ENCODE results near the gene FMNL2. TPM values are rescaled to one million over a fixed set of nuclear protein-coding genes. Genes with fewer than 3 reads are reported as not detected.

FMNL2 gene
- total and polyA plus RNA-seq, 2 of the 4 experiments (the other 2 are of a cell fraction): 10.9 to 11.4 TPM

- ChIA-PET CTCF (interaction anchor here (0.6 to 1.6 kb wide), 4 partner anchors 78 to 300 kb away, joined by 3 to 5 read pairs (median 4); no protein-coding TSS in a partner anchor), POLR2A (ENCODE audit: unreplicated experiment) (interaction anchor here (0.7 kb wide), 1 partner anchor 136 kb away, joined by 4 read pairs; no protein-coding TSS in a partner anchor)
- H3K18ac ChIP-seq (ENCODE audit: low read depth, low read length): peak overlapping the region; percentile 33
- DNase-seq (peak; percentile 47), ATAC-seq (ENCODE audit: low read depth) (peak; percentile 46)
- H3K9me1 ChIP-seq (ENCODE audit: insufficient read depth, low read length): no peaks in the 10 kb centered on the region
- peak overlapping the region; percentile 12 for H2BK20ac ChIP-seq (ENCODE audit: low read depth, low read length)
- dilution Hi-C loops (cut with HindIII; ENCODE audit: low sequenced_read_pairs, unreplicated experiment): no loop called here
- H2AK9ac ChIP-seq (replicated peaks; ENCODE audit: low read depth, low read length, poor library complexity): peak overlapping the region; percentile 90
- H3K27me3 ChIP-seq (ENCODE audit: control insufficient read depth, insufficient read depth, low read length): no peaks in the 10 kb centered on the region
- H3K4me1 ChIP-seq (ENCODE audit: control insufficient read depth, insufficient read depth, low read length): peaks cover 2% of the 10 kb centered on the region; the same call in 1 of the 2 replicates
- H3K23ac ChIP-seq (ENCODE audit: low read depth, low read length): peak overlapping the region; percentile 57
- H2BK120ac ChIP-seq (ENCODE audit: low read depth, low read length): peak overlapping the region; percentile 22
- 0% methylated on average over 9 of the region's 42 CpGs; no CpG with 5 or more reads in 1 of the 2 experiments for WGBS, 2 experiments (ENCODE audit: extremely low coverage in 2 of 2, insufficient read length in 1 of 2)
- H3K9me3 ChIP-seq (ENCODE audit: control insufficient read depth, insufficient read depth, low read length): no peaks in the 10 kb centered on the region
- intact Hi-C loops (cut with micrococcal nuclease): loop anchor here (1.0 to 5.0 kb wide), 7 partner anchors 81 to 299 kb away; no protein-coding TSS in a partner anchor
- H2BK15ac ChIP-seq (ENCODE audit: low read depth, low read length): peak overlapping the region; percentile 55; the same call in 1 of the 3 replicates
- H3K4me3 ChIP-seq (ENCODE audit: insufficient read depth, low read depth, low read length): peak overlapping the region; percentile 98
- peak overlapping the region; percentile 47; the same call in 1 of the 2 replicates for H2AK5ac ChIP-seq (ENCODE audit: low read depth, low read length)
- TF ChIP-seq CHD1 (IDR thresholded peaks at IDR 0.05; ENCODE audit: low read depth, low read length) (no peak), RAD21 (IDR thresholded peaks at IDR 0.05; ENCODE audit: low read length) (peak; percentile 40), USF2 (IDR thresholded peaks at IDR 0.05; ENCODE audit: low read depth, low read length) (no peak), MXI1 (IDR thresholded peaks at IDR 0.05; ENCODE audit: borderline replicate concordance, low read depth, low read length) (peak; percentile 84)
- TF ChIP-seq, protein P1, sequence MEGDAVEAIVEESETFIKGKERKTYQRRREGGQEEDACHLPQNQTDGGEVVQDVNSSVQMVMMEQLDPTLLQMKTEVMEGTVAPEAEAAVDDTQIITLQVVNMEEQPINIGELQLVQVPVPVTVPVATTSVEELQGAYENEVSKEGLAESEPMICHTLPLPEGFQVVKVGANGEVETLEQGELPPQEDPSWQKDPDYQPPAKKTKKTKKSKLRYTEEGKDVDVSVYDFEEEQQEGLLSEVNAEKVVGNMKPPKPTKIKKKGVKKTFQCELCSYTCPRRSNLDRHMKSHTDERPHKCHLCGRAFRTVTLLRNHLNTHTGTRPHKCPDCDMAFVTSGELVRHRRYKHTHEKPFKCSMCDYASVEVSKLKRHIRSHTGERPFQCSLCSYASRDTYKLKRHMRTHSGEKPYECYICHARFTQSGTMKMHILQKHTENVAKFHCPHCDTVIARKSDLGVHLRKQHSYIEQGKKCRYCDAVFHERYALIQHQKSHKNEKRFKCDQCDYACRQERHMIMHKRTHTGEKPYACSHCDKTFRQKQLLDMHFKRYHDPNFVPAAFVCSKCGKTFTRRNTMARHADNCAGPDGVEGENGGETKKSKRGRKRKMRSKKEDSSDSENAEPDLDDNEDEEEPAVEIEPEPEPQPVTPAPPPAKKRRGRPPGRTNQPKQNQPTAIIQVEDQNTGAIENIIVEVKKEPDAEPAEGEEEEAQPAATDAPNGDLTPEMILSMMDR (conservative IDR thresholded peaks at IDR 0.05; ENCODE audit: low read depth, low read length): 0 out of 2 replicates have a peak, but pooled peaks have one; percentile 7
- peak overlapping the region; percentile 1 for H2BK5ac ChIP-seq (ENCODE audit: low read depth, low read length, poor library complexity, severe bottlenecking)
- no peak overlapping the region for H4K5ac ChIP-seq (ENCODE audit: low read depth, low read length)
- H3K36me3 ChIP-seq (ENCODE audit: control insufficient read depth, insufficient read depth, low read length): no peaks in the 10 kb centered on the region
- peak overlapping the region; percentile 58 for H3K9ac ChIP-seq (ENCODE audit: low read depth, low read length)
- in situ Hi-C loops (cut with MboI; ENCODE audit: low sequenced_read_pairs): loop anchor here (10.0 kb wide), 1 partner anchor 289 kb away; no protein-coding TSS in a partner anchor
- H4K91ac ChIP-seq (ENCODE audit: insufficient read depth, low read depth, low read length): peak overlapping the region; percentile 53
- peaks cover 9% of the 10 kb centered on the region for H4K20me1 ChIP-seq (ENCODE audit: insufficient read depth, low read length)
- no TSS peak for BruUV-seq (replicated peaks)
- peak overlapping the region; percentile 41; the same call in 1 of the 2 replicates for H3K56ac ChIP-seq (ENCODE audit: extremely low read depth, insufficient read depth, low read length)
- peak overlapping the region; percentile 98 for H2AFZ ChIP-seq (replicated peaks; ENCODE audit: low read length, poor library complexity)
- peak overlapping the region; percentile 2 to 69; a peak in 2 of 4 replicates for H4K8ac ChIP-seq (ENCODE audit: low read depth in 2 of 2, low read length in 2 of 2)
- peaks cover 13 to 33% of the 10 kb centered on the region in 2 experiments for H3K79me1 ChIP-seq (ENCODE audit: low read depth in 1 of 2, low read length in 2 of 2)
- peak overlapping the region; percentile 78 for H3K4ac ChIP-seq (ENCODE audit: low read depth, low read length)
- H3K27ac ChIP-seq (ENCODE audit: insufficient read depth, low read length): peak overlapping the region; percentile 43
- H3K4me2 ChIP-seq (ENCODE audit: low read depth, low read length): peak overlapping the region; percentile 68
- H3K14ac ChIP-seq (replicated peaks; ENCODE audit: low read depth, low read length): peak overlapping the region; percentile 79
Measured at GRCh38 chr2:152336119-152336853, 1.3 kb downstream of the FMNL2 start.

Data from IMR-90 (cell line).